Esophagus (tissue), 2 donors: ENCODE results near the gene MAP7D3. TPM values are rescaled to one million over a fixed set of nuclear protein-coding genes. Genes with fewer than 3 reads are reported as not detected.
"Not testable (repeated sequence)": the region's sequence is repeated elsewhere in the genome, so short reads cannot be mapped to it uniquely, and the experiment has no call there.

Source experiments
- H3K27ac ChIP-seq, 2 donors: one replicate each; pipeline ENCODE4 v1.5.1; 2013; ENCODE audit warnings: low read depth in 2 of 2, mild to moderate bottlenecking in 2 of 2, inconsistent platforms in 1 of 2, low read length in 1 of 2, moderate library complexity in 1 of 2
- H3K27me3 ChIP-seq, 2 donors: one replicate each; pipeline ENCODE4 v1.6.1; 2013; ENCODE audit warnings: low read length in 2 of 2, control low read depth in 1 of 2, mild to moderate bottlenecking in 1 of 2; ENCODE audit not compliant: insufficient read depth in 2 of 2, control insufficient read depth in 1 of 2
- H3K36me3 ChIP-seq, 2 donors: one replicate each; pipeline ENCODE4 v1.6.1; 2013; ENCODE audit warnings: low read length in 1 of 2; ENCODE audit not compliant: control insufficient read depth in 2 of 2, insufficient read depth in 2 of 2
- H3K4me1 ChIP-seq, 2 donors: one replicate each; pipeline ENCODE4 v1.6.1; 2013; ENCODE audit warnings: low read length in 1 of 2; ENCODE audit not compliant: control insufficient read depth in 2 of 2, insufficient read depth in 2 of 2
- H3K4me3 ChIP-seq, 2 donors: one replicate each; pipeline ENCODE4 v1.5.1; 2013; ENCODE audit warnings: low read length in 2 of 2, mild to moderate bottlenecking in 2 of 2, low read depth in 1 of 2, moderate library complexity in 1 of 2
- H3K9me3 ChIP-seq, 2 donors: one replicate each; pipeline ENCODE4 v1.6.1; 2013; ENCODE audit warnings: mild to moderate bottlenecking in 2 of 2, low read depth in 1 of 2, low read length in 1 of 2, moderate library complexity in 1 of 2; ENCODE audit not compliant: control insufficient read depth in 2 of 2, insufficient read depth in 1 of 2
- WGBS, 2 donors: extraction: QIAGEN DNeasy Blood & Tissue Kit; methylation state at CpG; one replicate each; pipeline ENCODE4 v1.1.7; 2013; 5-methylcytosine and 5-hydroxymethylcytosine counted together
- polyA plus RNA-seq, 2 donors: library from polyadenylated mRNA; stranded (reverse); fragments of 200-250 nt; gene quantifications; one replicate each; pipeline ENCODE4 v1.2.3, GENCODE V29; 2013
- donor health status: healthy with polysubstance abuse.
- donor health status: Bipolar disorder and iron deficiency.

MAP7D3 gene
- 1 to 10 TPM; 2.6 TPM for polyA plus RNA-seq

DNA sequence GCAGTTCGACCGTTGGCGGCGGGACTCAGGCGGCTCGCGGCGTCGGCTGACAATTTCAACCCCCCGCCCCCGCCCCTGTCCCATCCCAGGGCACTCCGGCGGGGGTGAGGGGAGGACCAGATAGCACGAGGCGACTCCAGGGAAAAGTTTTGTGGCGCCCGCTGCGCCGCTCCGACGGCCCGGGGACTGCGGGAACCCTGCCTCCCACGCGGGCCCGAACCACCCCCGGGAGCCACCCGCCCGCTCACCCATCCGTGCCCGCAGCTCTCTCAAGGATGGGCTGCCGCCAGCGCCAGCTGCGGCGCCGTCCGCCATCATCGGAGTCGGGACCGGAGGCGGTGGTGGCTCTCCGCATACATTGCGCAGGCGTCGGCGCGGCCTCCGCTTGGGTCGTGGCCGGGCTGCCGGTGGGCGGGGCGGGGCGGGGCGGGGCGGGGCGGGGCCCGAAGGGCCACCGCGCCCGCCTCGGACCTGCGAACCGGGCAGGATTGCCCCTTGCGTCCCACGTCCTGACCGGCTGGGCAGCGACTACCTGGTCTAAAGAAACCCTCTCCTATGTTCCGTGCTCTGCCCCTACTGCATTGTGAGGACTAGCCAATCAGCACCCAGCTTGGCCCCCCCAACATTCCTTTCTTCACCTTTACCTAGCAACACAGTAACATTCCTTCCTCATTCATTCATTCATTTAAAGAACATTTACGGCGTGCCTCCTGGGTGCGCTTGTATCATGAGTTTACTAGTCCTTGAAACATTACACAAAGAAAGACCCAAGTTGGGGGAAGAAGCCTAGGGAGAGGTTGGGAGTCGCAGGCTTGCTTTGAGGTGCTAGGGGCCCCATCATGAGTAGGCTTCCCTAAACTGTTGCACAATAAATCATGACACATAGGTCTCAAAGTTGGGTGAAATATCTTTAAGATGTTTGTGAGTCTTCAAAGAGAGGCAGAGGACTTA is at the start of gene MAP7D3:
MAP7D3 (minus strand) TSS at position 360 of the 951 bp plus-strand sequence; CDS start at position 318, 42 bp downstream.
- 1 to 32% methylated on average over 56 to 71 of the region's 73 CpGs for WGBS, 2 donors
- Histone ChIP-seq H3K36me3 (no peaks in the 10 kb centered on the region), H3K9me3 (no peaks in the 10 kb centered on the region), H3K27me3 (peaks cover 0 to 3% of the 10 kb centered on the region in 2 donors), H3K27ac (peak within 1 kb of the TSS; percentile 23 to 73), H3K4me1 (no peaks in the 10 kb centered on the region), H3K4me3 (peak within 1 kb of the TSS; percentile 54 to 73)

DNA sequence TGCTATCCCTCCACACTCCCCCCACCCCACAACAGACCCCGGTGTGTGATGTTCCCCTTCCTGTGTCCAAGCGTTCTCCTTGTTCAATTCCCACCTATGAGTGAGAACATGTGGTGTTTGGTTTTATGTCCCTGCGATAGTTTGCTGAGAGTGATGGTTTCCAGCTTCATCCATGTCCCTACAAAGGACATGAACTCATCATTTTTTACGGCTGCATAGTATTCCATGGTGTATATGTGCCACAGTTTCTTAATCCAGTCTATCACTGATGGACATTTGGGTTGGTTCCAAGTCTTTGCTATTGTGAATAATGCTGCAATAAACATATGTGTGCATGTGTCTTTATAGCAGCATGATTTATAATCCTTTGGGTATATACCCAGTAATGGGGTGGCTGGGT is 49.5 kb upstream of the MAP7D3 start, which contains the start of gene ADGRG4:
ADGRG4 (plus strand) TSS at position 243 of the 400 bp plus-strand sequence. CDS start 7,815 bp downstream, outside the sequence.
- not testable (repeated sequence) for H3K27ac ChIP-seq, H3K36me3 ChIP-seq, H3K27me3 ChIP-seq, H3K9me3 ChIP-seq, H3K4me3 ChIP-seq, H3K4me1 ChIP-seq
- WGBS, 2 donors = 93% methylated on average over 4 of the region's 4 CpGs

GRCh38 chrX:136295380-136295779 is 44.2 kb upstream of the MAP7D3 start:
- no peaks in the 10 kb centered on the region for H3K4me1 ChIP-seq
- H3K27ac ChIP-seq = no peak overlapping the region
- no peak overlapping the region for H3K4me3 ChIP-seq
- no peaks in the 10 kb centered on the region for H3K27me3 ChIP-seq
- H3K9me3 ChIP-seq = no peaks in the 10 kb centered on the region
- no peaks in the 10 kb centered on the region for H3K36me3 ChIP-seq
- WGBS, 2 donors = 79 to 88% methylated on average over 8 of the region's 8 CpGs

DNA sequence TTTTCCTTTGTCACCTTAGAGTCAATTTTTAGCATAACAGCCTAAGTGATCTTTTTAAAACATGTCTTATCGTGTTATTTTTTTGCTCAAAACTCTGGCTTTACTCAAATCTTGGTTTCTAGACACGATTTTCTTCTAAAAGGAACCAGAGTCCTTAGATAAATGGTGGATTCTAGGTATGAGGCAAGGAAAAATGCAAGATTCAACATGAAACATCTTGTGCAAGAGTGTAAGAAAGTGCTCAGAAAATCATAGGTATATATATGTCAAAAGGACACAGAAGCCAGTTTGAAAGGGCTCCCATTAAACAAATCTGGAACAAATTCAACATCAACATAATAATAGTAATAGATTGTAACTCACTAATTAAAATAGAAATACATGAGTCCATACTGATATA is 41.5 kb upstream of the MAP7D3 start:
- H3K36me3 ChIP-seq = no peaks in the 10 kb centered on the region
- H3K9me3 ChIP-seq = no peaks in the 10 kb centered on the region
- H3K27ac ChIP-seq = no peak overlapping the region
- peaks cover 0 to 2% of the 10 kb centered on the region in 2 donors for H3K27me3 ChIP-seq
- no peak overlapping the region for H3K4me3 ChIP-seq
- no peaks in the 10 kb centered on the region for H3K4me1 ChIP-seq
- 39 to 52% methylated on average over 2 of the region's 2 CpGs for WGBS, 2 donors

DNA sequence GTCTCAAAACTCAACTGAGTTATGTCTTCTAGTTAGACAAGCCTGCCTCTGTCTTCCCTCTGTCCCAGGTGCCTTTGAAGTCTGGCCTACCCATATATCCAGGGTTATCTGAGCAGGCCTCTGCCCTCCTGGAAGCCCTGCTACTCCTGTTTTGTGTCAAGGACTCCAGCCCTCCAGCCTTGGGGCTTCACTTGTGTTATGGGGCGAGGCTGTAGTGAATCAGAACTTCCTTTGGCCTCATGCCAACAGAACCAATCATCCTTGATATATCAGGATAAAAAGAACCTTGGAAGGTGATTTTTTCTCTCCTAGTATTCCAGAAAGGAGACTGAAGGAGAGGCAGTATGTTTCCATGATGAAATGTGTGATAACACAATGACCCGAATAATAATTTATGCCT is 40.6 kb upstream of the MAP7D3 start:
- peaks cover 0 to 2% of the 10 kb centered on the region in 2 donors for H3K27me3 ChIP-seq
- H3K27ac ChIP-seq = no peak overlapping the region
- H3K9me3 ChIP-seq = no peaks in the 10 kb centered on the region
- H3K4me3 ChIP-seq = no peak overlapping the region
- no peaks in the 10 kb centered on the region for H3K36me3 ChIP-seq
- no peaks in the 10 kb centered on the region for H3K4me1 ChIP-seq
- 73 to 74% methylated on average over 2 of the region's 2 CpGs for WGBS, 2 donors

GRCh38 chrX:136286375-136286774 is 35.2 kb upstream of the MAP7D3 start:
- WGBS, 2 donors = 82 to 89% methylated on average over 5 of the region's 5 CpGs

GRCh38 chrX:136275553-136275952 is 24.4 kb upstream of the MAP7D3 start:
- no peaks in the 10 kb centered on the region for H3K9me3 ChIP-seq
- 69 to 75% methylated on average over 4 of the region's 4 CpGs for WGBS, 2 donors
- no peak overlapping the region for H3K27ac ChIP-seq
- no peak overlapping the region for H3K4me3 ChIP-seq
- no peaks in the 10 kb centered on the region for H3K36me3 ChIP-seq
- H3K27me3 ChIP-seq = no peaks in the 10 kb centered on the region
- no peaks in the 10 kb centered on the region for H3K4me1 ChIP-seq

More at GRCh38 chrX:136286375-136286774, 35.2 kb upstream of the MAP7D3 start:
- not testable (repeated sequence) for H3K4me1 ChIP-seq, H3K27ac ChIP-seq, H3K36me3 ChIP-seq, H3K9me3 ChIP-seq, H3K27me3 ChIP-seq, H3K4me3 ChIP-seq

DNA sequence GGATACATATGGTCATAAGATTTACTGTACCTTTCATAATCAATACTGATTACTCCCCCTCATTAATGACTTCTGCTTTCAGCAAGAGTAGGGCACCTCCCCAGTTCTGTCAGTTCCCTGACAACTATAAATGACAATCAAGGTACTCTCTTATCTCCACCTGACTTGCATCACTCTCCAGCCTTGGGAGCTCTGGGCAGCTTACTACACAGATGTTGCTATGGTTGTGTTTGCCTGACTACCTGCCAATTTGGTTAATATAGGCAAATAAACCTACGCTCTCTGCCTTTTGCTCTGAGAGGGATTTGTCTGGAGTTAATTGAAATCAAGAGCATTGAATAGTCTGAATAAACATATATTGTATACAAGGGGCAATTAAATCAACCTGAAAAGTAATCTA is 22.8 kb upstream of the MAP7D3 start:
- Histone ChIP-seq H3K27me3 (no peaks in the 10 kb centered on the region), H3K27ac (no peak overlapping the region), H3K36me3 (no peaks in the 10 kb centered on the region), H3K4me3 (no peak overlapping the region), H3K4me1 (no peaks in the 10 kb centered on the region), H3K9me3 (no peaks in the 10 kb centered on the region)
- WGBS, 2 donors = 62 to 70% methylated on average over 1 of the region's 1 CpG

GRCh38 chrX:136272325-136272724 is 21.1 kb upstream of the MAP7D3 start:
- Histone ChIP-seq H3K4me1 (no peaks in the 10 kb centered on the region), H3K9me3 (no peaks in the 10 kb centered on the region), H3K27ac (no peak overlapping the region), H3K27me3 (no peaks in the 10 kb centered on the region), H3K4me3 (no peak overlapping the region), H3K36me3 (no peaks in the 10 kb centered on the region)
- WGBS, 2 donors = 59 to 60% methylated on average over 1 of the region's 1 CpG

DNA sequence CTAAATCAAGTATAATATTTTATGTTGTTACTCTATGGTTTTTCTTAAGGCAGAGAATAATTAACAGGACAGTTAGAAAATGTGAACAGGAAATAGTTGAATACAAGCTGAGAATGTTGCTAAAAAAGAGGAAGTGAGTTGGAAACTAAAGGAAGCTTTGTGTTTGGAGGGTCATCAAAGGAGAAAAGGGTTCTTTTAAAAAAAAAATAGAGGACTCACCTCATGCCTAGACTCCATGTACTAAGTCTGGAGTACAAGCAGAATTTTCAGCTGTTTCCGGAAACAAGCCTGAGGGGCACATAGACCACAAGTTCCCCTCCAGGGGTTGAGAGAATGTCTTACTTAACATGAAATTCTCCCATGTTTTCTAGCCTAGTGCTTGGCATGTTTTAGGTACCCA is 20.1 kb upstream of the MAP7D3 start:
- H3K27me3 ChIP-seq = no peaks in the 10 kb centered on the region
- no peak overlapping the region for H3K4me3 ChIP-seq
- no peaks in the 10 kb centered on the region for H3K9me3 ChIP-seq
- no peaks in the 10 kb centered on the region for H3K36me3 ChIP-seq
- 88% methylated on average over 1 of the region's 1 CpG for WGBS, 2 donors
- H3K27ac ChIP-seq = no peak overlapping the region
- no peaks in the 10 kb centered on the region for H3K4me1 ChIP-seq
